ENCODE measurements around the gene WWOX. TPM values are rescaled to one million over a fixed set of nuclear protein-coding genes. Genes with fewer than 3 reads are reported as not detected.

WWOX gene
- total and polyA plus RNA-seq, 2 of the 8 experiments (the other 6 are each of a cell fraction or from before 2014, with no cell fraction given), result 5.4 to 16.7 TPM

- no peak overlapping the region for H2BK5ac ChIP-seq (ENCODE audit: low read depth, low read length)
- H3K79me1 ChIP-seq (ENCODE audit: low read depth, low read length), result no peaks in the 10 kb centered on the region; the same call in 1 of the 2 replicates
- no peak overlapping the region for H4K5ac ChIP-seq (ENCODE audit: insufficient read length, low read depth, low read length)
- H3K9ac ChIP-seq (replicated peaks in 1 of 4; ENCODE audit: extremely low read depth in 1 of 4, low read depth in 3 of 4, low read length in 3 of 4), result no peak overlapping the region
- H3K4me1 ChIP-seq (replicated peaks in 1 of 4; ENCODE audit: control insufficient read depth in 3 of 4, insufficient read depth in 4 of 4, low read length in 3 of 4), result peaks cover 0 to 10% (median 2%) of the 10 kb centered on the region in 4 experiments; a peak in 4 of 7 replicates
- ChIA-PET CTCF (ENCODE audit: partially characterized antibody) (interaction anchor here (0.6 to 1.4 kb wide), 2 partner anchors 10 to 199 kb away, joined by 4 to 6 read pairs; no protein-coding TSS in a partner anchor), POLR2A (ENCODE audit: partially characterized antibody) (no interaction called here)
- no peak overlapping the region for H2AK5ac ChIP-seq (ENCODE audit: low read depth, low read length)
- H3K27me3 ChIP-seq (replicated peaks in 1 of 4; ENCODE audit: control insufficient read depth in 3 of 4, extremely low read depth in 1 of 4, insufficient read depth in 3 of 4, low read length in 3 of 4), result no peaks in the 10 kb centered on the region
- no peak overlapping the region for H3K18ac ChIP-seq (ENCODE audit: extremely low read depth, low read length)
- no peak overlapping the region for H2BK12ac ChIP-seq (ENCODE audit: low read depth, low read length)
- WGBS, 2 experiments (ENCODE audit: extremely low coverage in 1 of 2, insufficient coverage in 1 of 2, insufficient read length in 1 of 2, insufficient replicate concordance in 2 of 2, low coverage in 1 of 2, low lambda C conversion rate in 2 of 2, missing lambda C conversion rate in 1 of 2), result 94% methylated on average over 1 of the region's 1 CpG; no CpG with 5 or more reads in 1 of the 2 experiments
- no peak overlapping the region for H3K4me3 ChIP-seq (ENCODE audit: extremely low read depth in 1 of 4, insufficient read depth in 2 of 4, low read depth in 3 of 4, low read length in 4 of 4)
- H2BK120ac ChIP-seq (replicated peaks; ENCODE audit: low read depth, low read length), result no peak overlapping the region
- H3K79me2 ChIP-seq (ENCODE audit: control insufficient read depth in 1 of 2, insufficient read depth in 2 of 2, low read length in 2 of 2), result no peaks in the 10 kb centered on the region
- FAIRE-seq, result no peak
- H2BK20ac ChIP-seq (ENCODE audit: low read length), result no peak overlapping the region
- no peak overlapping the region; the same call in 1 of the 2 replicates for H3K27ac ChIP-seq (ENCODE audit: low read depth, low read length)
- H4K20me1 ChIP-seq (replicated peaks in 1 of 2; ENCODE audit: control insufficient read depth in 1 of 2, insufficient read depth in 2 of 2, low read length in 2 of 2), result no peaks in the 10 kb centered on the region
- H4K91ac ChIP-seq (replicated peaks; ENCODE audit: insufficient read length, low read length), result no peak overlapping the region
- H3K23me2 ChIP-seq (ENCODE audit: low read depth, low read length), result no peaks in the 10 kb centered on the region
- H3K9me3 ChIP-seq (ENCODE audit: insufficient read depth in 2 of 2, low read depth in 1 of 2, low read length in 1 of 2), result no peaks in the 10 kb centered on the region
- H3K14ac ChIP-seq (ENCODE audit: insufficient read length), result no peak overlapping the region
- no peak overlapping the region for H2BK15ac ChIP-seq (ENCODE audit: low read length)
- H3K4ac ChIP-seq (replicated peaks; ENCODE audit: insufficient read length, low read depth, low read length), result no peak overlapping the region
- H3K56ac ChIP-seq (replicated peaks; ENCODE audit: insufficient read length, low read depth, low read length), result no peak overlapping the region
- H3K4me2 ChIP-seq (ENCODE audit: insufficient read depth in 1 of 2, low read depth in 2 of 2, low read length in 2 of 2), result no peak overlapping the region
- H4K8ac ChIP-seq (ENCODE audit: extremely low read depth, insufficient read depth, low read length), result no peak overlapping the region
- no peak overlapping the region for H3K23ac ChIP-seq (ENCODE audit: insufficient read length)
- no peaks in the 10 kb centered on the region for H3K36me3 ChIP-seq (ENCODE audit: control insufficient read depth in 2 of 4, insufficient read depth in 4 of 4, low read length in 3 of 4)
- DNase-seq (ENCODE audit: low read depth in 1 of 2, low spot score in 2 of 2), result no peak
- no peak for TF ChIP-seq RNF2 (IDR thresholded peaks at IDR 0.05; ENCODE audit: borderline replicate concordance, low read depth, low read length, missing control alignments, poor library complexity, severe bottlenecking)
- TF ChIP-seq E2F6 (IDR thresholded peaks at IDR 0.05), result no peak
- no peak for TF ChIP-seq JUND (IDR thresholded peaks at IDR 0.05; ENCODE audit: low read length)
- TF ChIP-seq ATF3 (IDR thresholded peaks at IDR 0.05; ENCODE audit: insufficient read depth, low read depth, low read length), result no peak
- no peak for TF ChIP-seq GTF2F1 (IDR thresholded peaks at IDR 0.05; ENCODE audit: borderline replicate concordance, low read depth, low read length)
- no peak for TF ChIP-seq RBBP5 (IDR thresholded peaks at IDR 0.05; ENCODE audit: borderline replicate concordance, low read depth, low read length)
- no peak for TF ChIP-seq RFX5 (IDR thresholded peaks at IDR 0.05; ENCODE audit: borderline replicate concordance, low read depth, low read length)
- no peak for TF ChIP-seq SP4 (IDR thresholded peaks at IDR 0.05; ENCODE audit: low read length)
- no peak for TF ChIP-seq JUN (IDR thresholded peaks at IDR 0.05; ENCODE audit: low read depth, low read length)
- TF ChIP-seq CTBP2 (IDR thresholded peaks at IDR 0.05; ENCODE audit: borderline replicate concordance, insufficient read depth, insufficient read length, low read length), result no peak
- no peak for TF ChIP-seq TCF12 (IDR thresholded peaks at IDR 0.05; ENCODE audit: low read depth, low read length)
- no peak for TF ChIP-seq SIX5 (IDR thresholded peaks at IDR 0.05; ENCODE audit: low read depth, low read length)
- no peak overlapping the region for H2AFZ ChIP-seq (ENCODE audit: low read length)
These were observed 155.4 kb downstream of the WWOX start for GRCh38 chr16:78254841-78255240.

Data from H1 (cell line).